Suppressor macrophage treated with lipopolysaccharide for 1 hour (primary cell): ENCODE results near the gene ZNF182.
A peak's percentile ranks its signal among the peaks of the same experiment; 100 is the strongest.
"Not testable (repeated sequence)": the region's sequence is repeated elsewhere in the genome, so short reads cannot be mapped to it uniquely, and the experiment has no call there.

ENCODE experiments used
- DNase-seq, 3 donors: peaks; one replicate each; pipeline ENCODE4 v3.0.0-alpha.2; 2020 to 2022

Gene ZNF182

GRCh38 chrX:48003758-48004457, at the start of gene ZNF182:
Gene ZNF182 (minus strand): TSS chrX:48003989. CDS start chrX:48002609, 1,380 bp downstream.
- DNase-seq = peak; percentile 94 to 96 (median 95)

- no peak for DNase-seq
These were observed 43.1 kb upstream of the ZNF182 start for GRCh38 chrX:48046846-48047245.

- DNase-seq = peak; percentile 10 to 44 (median 37)
These were observed 41.9 kb upstream of the ZNF182 start for GRCh38 chrX:48045410-48046311.

- DNase-seq = no peak
These were observed 39.3 kb upstream of the ZNF182 start for GRCh38 chrX:48043056-48043455.

- no peak for DNase-seq
These were observed 32.1 kb upstream of the ZNF182 start for GRCh38 chrX:48035891-48036290.

- DNase-seq = not testable (repeated sequence)
These were observed 26.9 kb upstream of the ZNF182 start for GRCh38 chrX:48030641-48031173.

GRCh38 chrX:48030237-48030636, 26.4 kb upstream of the ZNF182 start:
- no peak for DNase-seq

GRCh38 chrX:48028091-48028490, 24.3 kb upstream of the ZNF182 start:
- no peak for DNase-seq

GRCh38 chrX:48027545-48027944, 23.8 kb upstream of the ZNF182 start:
- DNase-seq = not testable (repeated sequence)

GRCh38 chrX:48025561-48025960, 21.8 kb upstream of the ZNF182 start:
- DNase-seq = peak; percentile 71 to 83 (median 77)

- DNase-seq = peak in 1 of 3 donors; percentile 16
These were observed 18.9 kb upstream of the ZNF182 start for GRCh38 chrX:48022738-48023137.

GRCh38 chrX:48022100-48022499, 18.3 kb upstream of the ZNF182 start:
- DNase-seq = no peak

GRCh38 chrX:48021026-48021900, 17.5 kb upstream of the ZNF182 start:
- peak; percentile 67 to 85 (median 71) for DNase-seq

GRCh38 chrX:48020472-48020871, 16.7 kb upstream of the ZNF182 start:
- DNase-seq = not testable (repeated sequence)

- not testable (repeated sequence) for DNase-seq
These were observed 16.1 kb upstream of the ZNF182 start for GRCh38 chrX:48019892-48020291.

GRCh38 chrX:48016583-48017310, 13.0 kb upstream of the ZNF182 start:
- not testable (repeated sequence) for DNase-seq

GRCh38 chrX:48009445-48009960, 5.7 kb upstream of the ZNF182 start:
- not testable (repeated sequence) for DNase-seq

GRCh38 chrX:48006688-48007087, 2.9 kb upstream of the ZNF182 start, which contains the start of gene SPACA5:
Gene SPACA5 (plus strand): TSS chrX:48006988. CDS start chrX:48007803, 815 bp downstream.
- DNase-seq = not testable (repeated sequence)

GRCh38 chrX:48003367-48003757, 427 bp downstream of the ZNF182 start:
- DNase-seq = no peak

- no peak for DNase-seq
These were observed 860 bp downstream of the ZNF182 start for GRCh38 chrX:48002929-48003328.

GRCh38 chrX:48002319-48002718, 1.5 kb downstream of the ZNF182 start:
- no peak for DNase-seq
